HG03457 (cell line): ENCODE results near the gene FRMPD3.
"Not testable (repeated sequence)": the region's sequence is repeated elsewhere in the genome, so short reads cannot be mapped to it uniquely, and the experiment has no call there.

ENCODE experiments used
- ATAC-seq: cut with Tn5 transposase; IDR thresholded peaks from one replicate; pipeline ENCODE4 v1.9.1; 2021; ENCODE audit warnings: moderate number of reproducible peaks; ENCODE audit not compliant: unreplicated experiment

FRMPD3 gene

GRCh38 chrX:107448998-107449835 lies at the start of gene FRMPD3:
Gene FRMPD3 (plus strand): TSS chrX:107449652. CDS start chrX:107526589, 76,937 bp downstream.
- no peak for ATAC-seq

DNA sequence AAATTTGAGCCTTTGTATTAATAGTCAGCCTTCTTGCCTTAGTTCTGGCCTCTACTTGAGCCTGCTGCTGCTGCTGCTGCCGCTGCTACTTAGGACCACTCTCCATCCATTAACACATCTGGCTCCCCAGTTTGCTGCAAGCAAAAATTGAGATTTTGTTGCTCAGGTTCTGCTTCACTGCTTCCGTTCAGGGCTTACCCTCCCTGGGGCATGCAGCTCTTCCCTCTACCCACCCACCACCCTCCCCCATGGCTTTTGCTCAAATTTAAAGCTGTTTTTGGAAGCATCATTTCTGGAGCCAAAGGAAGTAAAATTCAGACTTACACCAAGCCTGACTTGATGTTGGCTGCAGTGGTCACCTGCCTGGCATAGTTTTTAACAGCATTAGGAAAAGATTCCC lies 28.9 kb upstream of the FRMPD3 start:
- no peak for ATAC-seq

- ATAC-seq, result no peak
Measured at GRCh38 chrX:107421337-107421861, 28.1 kb upstream of the FRMPD3 start.

- ATAC-seq, result no peak
Measured at GRCh38 chrX:107429090-107429489, 20.4 kb upstream of the FRMPD3 start.

DNA sequence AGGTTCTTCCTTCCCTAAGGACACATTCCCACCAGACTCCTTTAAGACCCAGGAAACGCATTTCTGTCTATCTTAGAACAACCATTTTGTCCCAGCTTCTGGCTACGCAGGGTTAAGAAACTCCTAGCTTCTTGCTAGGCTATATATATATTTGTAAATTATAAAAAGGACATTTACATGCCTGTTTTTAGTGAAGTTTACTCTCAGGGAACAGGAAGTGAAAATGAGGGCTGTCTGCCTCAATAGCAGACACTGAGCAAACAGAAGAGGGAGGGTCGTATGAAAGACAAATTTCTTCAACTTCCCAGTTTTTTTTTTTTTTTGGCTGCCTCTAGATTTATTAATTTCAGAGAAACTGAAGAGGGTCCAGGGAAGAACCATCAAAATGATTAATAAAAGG lies 9.3 kb upstream of the FRMPD3 start:
- no peak for ATAC-seq

GRCh38 chrX:107440692-107441091 lies 8.8 kb upstream of the FRMPD3 start:
- no peak for ATAC-seq

- no peak for ATAC-seq
Measured at GRCh38 chrX:107442914-107443527, 6.4 kb upstream of the FRMPD3 start.

DNA sequence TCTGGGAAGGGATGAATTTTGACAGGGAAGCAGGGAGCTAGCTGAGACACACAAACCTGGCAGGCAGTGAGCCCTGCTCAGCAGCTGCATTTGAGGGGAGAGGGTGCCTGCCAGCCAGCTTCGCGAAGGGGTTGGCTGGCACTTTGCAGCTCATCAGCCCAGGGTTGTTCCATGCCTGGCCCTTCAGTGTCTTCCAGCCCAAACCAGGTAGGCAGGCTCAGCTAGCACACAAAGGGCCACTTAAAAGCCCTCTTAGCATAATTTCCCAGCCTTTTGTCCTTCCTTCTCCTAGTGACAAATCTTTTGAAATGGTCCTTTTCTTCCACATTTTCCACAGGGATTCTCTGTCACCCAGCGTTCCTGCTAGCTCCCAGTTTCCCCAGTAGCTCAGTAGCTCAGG lies 4.3 kb upstream of the FRMPD3 start:
- no peak for ATAC-seq

- ATAC-seq, result no peak
Measured at GRCh38 chrX:107445631-107446030, 3.8 kb upstream of the FRMPD3 start.

GRCh38 chrX:107447642-107448041 lies 1.8 kb upstream of the FRMPD3 start:
- no peak for ATAC-seq

- no peak for ATAC-seq
Measured at GRCh38 chrX:107448625-107448997, 841 bp upstream of the FRMPD3 start.

DNA sequence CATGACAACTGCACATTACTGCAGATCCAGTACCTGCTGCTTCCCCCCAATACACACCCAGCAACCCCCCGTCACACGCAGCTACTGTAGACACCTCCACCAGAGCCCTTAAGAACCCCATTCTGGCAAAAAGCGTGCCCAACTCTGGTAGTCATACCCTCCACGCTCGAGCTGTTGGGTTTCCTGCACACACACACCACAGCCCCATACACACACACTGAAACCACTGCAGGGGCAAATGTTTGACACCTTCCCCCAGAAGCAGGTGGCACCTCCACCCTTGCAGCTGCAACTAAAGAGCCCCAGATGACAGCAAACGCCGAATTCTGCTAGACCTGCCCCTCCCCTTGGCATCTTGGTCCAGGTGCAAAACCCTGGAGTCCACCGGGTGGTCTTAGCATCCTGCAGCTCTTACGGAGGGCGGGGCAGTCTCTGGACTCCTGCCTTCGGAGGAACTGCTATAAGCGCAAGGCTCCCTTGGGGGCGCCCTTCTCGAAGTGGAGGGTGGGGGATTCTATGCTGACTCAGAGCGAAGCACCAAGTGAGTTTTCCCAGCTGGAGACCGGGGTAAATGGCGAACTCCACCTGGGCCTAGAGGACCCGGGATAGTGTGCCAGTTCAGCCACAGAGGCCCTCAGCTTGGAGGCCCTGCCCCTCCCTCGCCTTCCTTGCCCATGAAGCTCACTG lies 1.5 kb downstream of the FRMPD3 start:
- ATAC-seq, result no peak

GRCh38 chrX:107451731-107452130 lies 2.3 kb downstream of the FRMPD3 start:
- no peak for ATAC-seq

- ATAC-seq, result no peak
Measured at GRCh38 chrX:107452581-107452980, 3.1 kb downstream of the FRMPD3 start.

- ATAC-seq, result no peak
Measured at GRCh38 chrX:107454302-107454701, 4.8 kb downstream of the FRMPD3 start.

DNA sequence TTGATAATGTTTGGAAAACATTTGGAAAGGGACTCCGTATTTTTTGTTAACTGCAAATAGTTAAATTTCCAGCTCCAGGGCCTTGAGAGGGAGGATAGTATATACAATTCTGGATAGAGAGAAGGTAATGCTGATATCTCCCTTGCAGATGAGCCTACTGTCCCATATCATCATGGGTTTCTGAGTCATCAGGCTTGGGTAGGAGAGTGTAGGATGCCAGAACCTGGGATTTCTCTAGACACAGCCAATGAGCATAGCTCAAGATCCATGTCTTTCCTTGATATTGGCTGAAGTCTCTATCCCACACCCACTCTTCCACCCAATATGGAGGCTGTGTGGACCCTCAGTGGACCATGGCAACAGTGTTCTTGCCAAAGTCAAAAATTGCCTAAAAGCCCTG lies 7.8 kb downstream of the FRMPD3 start:
- ATAC-seq, result no peak

DNA sequence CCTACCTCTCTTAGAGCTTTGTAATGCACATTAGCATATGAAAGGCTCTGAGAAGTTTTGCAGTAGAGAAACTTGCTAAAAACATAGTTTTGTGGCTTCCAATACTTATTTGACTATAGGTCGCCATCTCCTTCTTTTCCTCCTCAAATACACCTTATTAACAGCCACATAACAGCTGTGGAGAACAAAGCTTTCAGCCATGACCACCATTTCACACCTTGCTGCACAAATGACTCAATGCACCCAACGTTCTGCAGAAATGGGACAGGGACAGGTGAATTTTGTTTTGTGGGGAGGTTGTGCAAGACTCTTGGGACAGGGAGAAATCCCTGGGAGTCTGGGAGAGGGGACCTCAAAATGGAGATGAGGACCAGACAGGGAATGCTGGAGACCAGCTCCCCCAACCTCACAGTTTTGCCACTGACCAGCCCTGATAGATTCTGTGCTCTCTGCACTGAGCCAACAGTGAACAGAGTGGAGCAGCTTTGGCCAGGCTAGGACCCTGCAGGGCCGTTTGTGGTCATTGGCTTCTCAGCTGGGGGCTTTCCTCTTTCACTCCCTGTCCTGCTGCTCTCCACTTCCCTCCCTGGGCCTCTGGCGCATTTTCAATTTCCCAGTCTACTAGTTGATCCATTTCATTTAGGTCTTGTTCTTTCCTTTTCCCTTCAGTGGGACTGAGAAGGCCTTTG lies 16.6 kb downstream of the FRMPD3 start:
- ATAC-seq, result peak; percentile 52

DNA sequence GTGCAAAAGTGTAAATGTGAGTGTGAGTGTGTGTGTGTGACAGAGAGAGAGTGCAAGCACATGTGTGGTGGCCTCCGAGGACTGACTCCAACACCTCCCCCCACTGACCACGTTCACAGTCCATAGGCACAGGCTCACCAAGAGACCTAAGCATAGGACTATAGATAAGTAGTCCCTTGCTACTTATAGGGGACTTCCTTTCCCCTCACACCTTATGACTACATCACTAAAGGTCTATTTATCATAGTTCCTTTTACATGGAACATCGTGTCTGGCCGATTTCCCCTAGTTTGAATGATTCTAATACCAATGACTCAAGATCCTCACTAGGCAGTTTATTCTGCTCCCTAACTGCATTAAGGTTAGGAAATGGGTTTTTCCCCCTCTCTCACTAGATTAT lies 17.8 kb downstream of the FRMPD3 start:
- ATAC-seq, result no peak

- no peak for ATAC-seq
Measured at GRCh38 chrX:107470198-107470597, 20.7 kb downstream of the FRMPD3 start.

GRCh38 chrX:107470971-107471370 lies 21.5 kb downstream of the FRMPD3 start:
- no peak for ATAC-seq

DNA sequence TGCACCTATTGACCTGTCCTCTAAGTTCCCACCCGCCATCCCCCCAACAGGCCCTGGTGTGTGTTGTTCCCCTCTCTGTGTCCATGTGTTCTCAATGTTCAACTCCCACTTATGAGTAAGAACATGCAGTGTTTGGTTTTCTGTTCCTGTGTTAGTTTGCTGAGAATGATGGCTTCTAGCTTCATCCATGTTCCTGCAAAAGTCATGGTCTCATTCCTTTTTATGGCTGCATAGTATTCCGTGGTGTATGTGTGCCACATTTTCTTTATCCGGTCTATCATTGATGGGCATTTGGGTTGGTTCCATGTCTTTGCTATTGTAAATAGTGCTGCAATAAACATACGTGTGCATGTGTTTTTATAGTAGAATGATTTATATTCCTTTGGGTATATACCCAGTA lies 22.0 kb downstream of the FRMPD3 start:
- not testable (repeated sequence) for ATAC-seq
